HCT116 (cell line): ENCODE results near the gene RAB33B.

Source experiments
- CEBPB ChIP-seq: IDR thresholded peaks from 2 replicates; pipeline ENCODE4 v1.6.1; 2012; ENCODE audit warnings: low read depth
- CTCF ChIP-seq, 3 experiments: fragments of 200-600 bp in 1 of 3; sonication (generic) in 1 of 3; IDR thresholded peaks in 2 of 3; conservative IDR thresholded peaks in 1 of 3; 2 replicates each; pipeline ENCODE4 v1.5.1; 2012 to 2017; ENCODE audit warnings: low read depth in 2 of 3, low read length in 2 of 3, antibody characterized with exemption in 1 of 3, borderline replicate concordance in 1 of 3, control low read depth in 1 of 3, mild to moderate bottlenecking in 1 of 3, mixed read lengths in 1 of 3, mixed run types in 1 of 3, moderate library complexity in 1 of 3; ENCODE audit not compliant: insufficient read depth in 1 of 3
- EZH2 ChIP-seq: fragments of 200-600 bp; sonication (generic); IDR thresholded peaks from 2 replicates; pipeline ENCODE4 v1.6.1; 2017; ENCODE audit warnings: antibody characterized with exemption, mixed run types
- EZH2phosphoT487 ChIP-seq: fragments of 200-600 bp; IDR thresholded peaks from 2 replicates; pipeline ENCODE4 v1.6.1; 2018; ENCODE audit warnings: antibody characterized with exemption, borderline replicate concordance
- MAX ChIP-seq: IDR thresholded peaks from 2 replicates; pipeline ENCODE4 v1.6.1; 2012
- POLR2A ChIP-seq: IDR thresholded peaks from 2 replicates; pipeline ENCODE4 v1.7.0; 2011; ENCODE audit warnings: borderline replicate concordance; ENCODE audit not compliant: insufficient read depth, insufficient read length; ENCODE audit errors: extremely low read depth
- POLR2AphosphoS5 ChIP-seq: IDR thresholded peaks from 2 replicates; pipeline ENCODE4 v1.6.1; 2011; ENCODE audit warnings: mild to moderate bottlenecking, low read depth, low read length, moderate library complexity
- RAD21 ChIP-seq: IDR thresholded peaks from 2 replicates; pipeline ENCODE4 v1.6.1; 2012; ENCODE audit warnings: low read depth, mild to moderate bottlenecking
- REST ChIP-seq: IDR thresholded peaks from 2 replicates; pipeline ENCODE4 v1.6.1; 2012; ENCODE audit warnings: low read depth
- SIN3A ChIP-seq: IDR thresholded peaks from 2 replicates; pipeline ENCODE4 v1.6.1; 2012; ENCODE audit warnings: low read depth
- SRF ChIP-seq: IDR thresholded peaks from 2 replicates; pipeline ENCODE4 v1.6.1; 2012; ENCODE audit warnings: low read depth
- YY1 ChIP-seq: IDR thresholded peaks from 2 replicates; pipeline ENCODE4 v1.6.1; 2011; ENCODE audit warnings: low read length, low read depth, moderate library complexity, mild to moderate bottlenecking; ENCODE audit not compliant: insufficient replicate concordance; ENCODE audit errors: extremely low read depth

GRCh38 chr4:139438141-139438540 lies 15.8 kb upstream of the RAB33B start:
- TF ChIP-seq CTCF (IDR thresholded peaks at IDR 0.05 in 2 of 3, conservative IDR thresholded peaks at IDR 0.05 in 1 of 3; ENCODE audit: borderline replicate concordance in 1 of 3, insufficient read depth in 1 of 3, low read depth in 2 of 3, low read length in 2 of 3) (no peak), MAX (no peak), POLR2AphosphoS5 (no peak), REST (no peak), POLR2A (no peak), EZH2phosphoT487 (no peak), YY1 (no peak), EZH2 (no peak), RAD21 (no peak), SRF (no peak), CEBPB (no peak), SIN3A (no peak)
